K562 (cell line): ENCODE data around the gene HDAC5. TPM values are rescaled to one million over a fixed set of nuclear protein-coding genes. Genes with fewer than 3 reads are reported as not detected.

Experiments used
- ATAC-seq: fragments of 200-7000 bp; cut with Tn5 transposase; 3 replicates; pipeline ENCODE4 v1.9.1; 2020; ENCODE audit warnings: moderate library complexity
- BruUV-seq: library from RNA; stranded (reverse); fragments of 400-500 nt; replicated peaks from 2 replicates; lab custom pipeline; 2021; lab: Mats Ljungman, UMichigan
- CTCF ChIA-PET: fragments of 300-600 bp; formaldehyde crosslinking; extraction: SDS; loops from one replicate; lab custom pipeline; 2021; ENCODE audit warnings: low intra/inter-chr PET ratio; lab: Yijun Ruan, JAX
- POLR2A ChIA-PET: fragments of 300-600, 350-650 bp; sonication (Branson Sonifier 250); formaldehyde crosslinking; extraction: SDS; loops from one replicate; lab custom pipeline; 2021; ENCODE audit warnings: antibody characterized with exemption, inconsistent platforms; lab: Yijun Ruan, JAX
- DNase-seq, 4 experiments: peaks; one replicate each; pipeline versions ENCODE4 v3.0.0 to v3.0.0-alpha.2; 2011 to 2018; ENCODE audit warnings: low spot score in 3 of 4, mixed read lengths in 3 of 4; ENCODE audit errors: extremely low read depth in 1 of 4
- FAIRE-seq: peaks from 2 replicates; lab custom pipeline; 2011; peaks lifted over from hg19 to GRCh38; lab: Jason Lieb, UNC
- H2AFZ ChIP-seq: 2 replicates; pipeline ENCODE4 v1.6.0; 2011; ENCODE audit warnings: low read depth, low read length, control low read depth, inconsistent platforms
- H3K27ac ChIP-seq: fragments of 200-600 bp; 3 replicates; pipeline ENCODE4 v1.8.0; 2011; ENCODE audit warnings: low read depth, mild to moderate bottlenecking, control low read depth, inconsistent platforms, low read length, moderate library complexity, mixed read lengths; ENCODE audit errors: extremely low read depth
- H3K27me3 ChIP-seq, 2 experiments: fragments of 300-600 bp in 1 of 2; 2 replicates in 1 of 2; 3 replicates in 1 of 2; pipeline versions ENCODE4 v1.6.0 to v1.8.0; 2011; ENCODE audit warnings: inconsistent platforms in 2 of 2, low read length in 2 of 2, mild to moderate bottlenecking in 1 of 2, mixed read lengths in 1 of 2, moderate library complexity in 1 of 2; ENCODE audit not compliant: control insufficient read depth in 2 of 2, insufficient read depth in 2 of 2
- H3K36me3 ChIP-seq: fragments of 300-600 bp; 3 replicates; pipeline ENCODE4 v1.8.0; 2011; ENCODE audit warnings: mild to moderate bottlenecking, low read length, inconsistent platforms; ENCODE audit not compliant: control insufficient read depth, insufficient read depth
- H3K4me1 ChIP-seq, 2 experiments: fragments of 200-600 bp in 1 of 2; replicated peaks in 1 of 2; 2 replicates in 1 of 2; 3 replicates in 1 of 2; pipeline versions ENCODE4 v1.5.1 to v1.8.0; 2011; ENCODE audit warnings: inconsistent platforms in 2 of 2, low read length in 2 of 2, mild to moderate bottlenecking in 1 of 2, mixed read lengths in 1 of 2, moderate library complexity in 1 of 2; ENCODE audit not compliant: control insufficient read depth in 2 of 2, insufficient read depth in 2 of 2
- H3K4me2 ChIP-seq: 2 replicates; pipeline ENCODE4 v1.6.1; 2011; ENCODE audit warnings: low read length, control low read depth, inconsistent platforms, mixed read lengths; ENCODE audit not compliant: insufficient read depth
- H3K4me3 ChIP-seq: fragments of 200-600 bp; sonication (generic), shearing (Covaris generic); 2 replicates; pipeline ENCODE4 v1.5.1; 2016; ENCODE audit warnings: control low read depth, inconsistent platforms
- H3K79me2 ChIP-seq: fragments of 200-600 bp; 3 replicates; pipeline ENCODE4 v1.8.0; 2011; ENCODE audit warnings: low read length, inconsistent platforms; ENCODE audit not compliant: control insufficient read depth, insufficient read depth
- H3K9ac ChIP-seq, 2 experiments: 2 replicates each; pipeline versions ENCODE4 v1.6.0 to v1.6.1; 2011; ENCODE audit warnings: low read depth in 2 of 2, low read length in 2 of 2, control low read depth in 1 of 2, inconsistent platforms in 1 of 2, mild to moderate bottlenecking in 1 of 2, mixed read lengths in 1 of 2; ENCODE audit not compliant: insufficient read depth in 1 of 2
- H3K9me1 ChIP-seq: one replicate; pipeline ENCODE4 v1.6.0; 2011; ENCODE audit warnings: inconsistent platforms, mild to moderate bottlenecking, low read length, moderate library complexity; ENCODE audit not compliant: control insufficient read depth, insufficient read depth
- H3K9me3 ChIP-seq: replicated peaks from 2 replicates; pipeline ENCODE4 v1.5.1; 2011; ENCODE audit warnings: low read depth, low read length, inconsistent platforms; ENCODE audit not compliant: control insufficient read depth, insufficient read depth
- H4K20me1 ChIP-seq: replicated peaks from 2 replicates; pipeline ENCODE4 v1.6.1; 2011; ENCODE audit warnings: low read length, inconsistent platforms, mixed read lengths; ENCODE audit not compliant: control insufficient read depth, insufficient read depth
- NFIC ChIP-seq: fragments of 450-650 bp; IDR thresholded peaks from 2 replicates; pipeline ENCODE4 v1.6.1; 2017; ENCODE audit warnings: mild to moderate bottlenecking, inconsistent platforms
- NFIX ChIP-seq: fragments of 250-450 bp; sonication (Bioruptor Pico); IDR thresholded peaks from 2 replicates; pipeline ENCODE4 v1.4.0; 2020; ENCODE audit warnings: low read depth, mild to moderate bottlenecking, moderate library complexity
- PTRF ChIP-seq: fragments of 450-650 bp; IDR thresholded peaks from 2 replicates; pipeline ENCODE4 v1.6.1; 2016; ENCODE audit warnings: mild to moderate bottlenecking, missing genetic modification characterization, missing compliant biosample characterization
- WHSC1 ChIP-seq: IDR thresholded peaks from one replicate; pipeline ENCODE4 v1.6.1; 2012; ENCODE audit warnings: low read length, control low read depth, inconsistent platforms
- WGBS: fragments of 100-300 bp; shearing (Covaris generic); methylation state at CpG from one replicate; pipeline ENCODE4 v1.1.6; 2016; ENCODE audit warnings: low coverage, mixed read lengths; ENCODE audit not compliant: insufficient coverage; ENCODE audit errors: missing lambda C conversion rate; 5-methylcytosine and 5-hydroxymethylcytosine counted together
- in situ Hi-C: fragments of 300-500 bp; cut with MboI; formaldehyde crosslinking; loops from 4 replicates; pipeline ENCODE4 v1.15.0; 2018; ENCODE audit warnings: inconsistent platforms, mixed read lengths
- intact Hi-C: fragments of 100-400 bp; cut with micrococcal nuclease; formaldehyde crosslinking; loops from 2 replicates; pipeline ENCODE4 v1.14.2; 2022
- polyA plus RNA-seq, 8 experiments: library from polyadenylated mRNA; depleted of rRNA in 4 of 8; stranded (reverse) in 5 of 8; unstranded in 3 of 8; fragments of >200 nt; fragmentation: Nextera tagmentation in 2 of 8; fragmentation: Illumina TruSeq in 1 of 8; extraction: Ambion mirVana in 2 of 8; extraction: Trizol in 1 of 8; gene quantifications; 2 replicates each; pipeline versions ENCODE4 v1.2.1 to v1.2.3, GENCODE V29; 2011 to 2014; ENCODE audit warnings: inconsistent platforms in 1 of 8, missing spikeins in 1 of 8
- total RNA-seq, 7 experiments: library from RNA; depleted of rRNA in 6 of 7; stranded (reverse); fragments of >200 nt in 6 of 7; fragmentation: Illumina TruSeq in 2 of 7; extraction: Trizol in 2 of 7; gene quantifications; 2 replicates each; pipeline versions ENCODE4 v1.2.1 to v1.2.3, GENCODE V29; 2011 to 2021; ENCODE audit warnings: low replicate concordance in 1 of 7

HDAC5 gene
- total and polyA plus RNA-seq, 9 of the 15 experiments (the other 6 are each of a cell fraction or from before 2014, with no cell fraction given) = 0.45 to 26.2 (median 16.4) TPM

DNA sequence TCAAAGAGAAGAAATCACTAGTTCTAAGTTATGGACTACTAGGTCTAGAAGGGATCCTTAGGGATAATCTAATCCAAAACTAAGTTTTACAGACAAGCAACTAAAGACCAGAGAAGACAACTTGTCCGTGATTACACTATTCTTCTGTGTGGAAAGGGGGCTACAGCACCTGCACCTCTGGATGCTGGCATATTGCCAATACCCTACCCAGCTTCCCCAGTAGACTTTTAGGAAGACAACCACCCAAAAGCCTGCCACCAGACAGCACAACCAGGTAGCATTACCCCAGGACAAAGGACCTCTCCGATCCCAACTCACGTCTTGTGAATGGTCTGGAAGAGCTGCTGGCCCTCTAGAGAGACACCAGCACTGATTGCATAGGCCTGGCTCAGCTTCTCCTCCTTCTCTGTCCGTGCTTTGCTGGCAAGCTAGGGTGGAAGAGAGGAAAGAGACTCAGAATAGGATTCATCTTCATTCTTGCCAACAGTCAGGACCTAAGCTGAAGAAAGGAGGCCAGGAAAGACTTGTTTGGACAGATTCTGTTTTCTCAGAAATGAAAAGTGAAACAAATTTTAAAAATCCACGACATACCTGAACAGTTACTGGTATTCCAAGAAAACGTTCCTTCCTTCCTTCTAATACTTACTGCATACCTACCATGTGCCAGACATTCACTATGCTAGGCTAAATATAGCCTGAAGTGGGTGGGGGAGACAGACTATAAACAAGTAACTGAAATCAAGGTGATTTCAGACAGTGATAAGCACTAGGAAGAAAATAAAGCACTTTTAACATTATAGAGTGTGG is 83.4 kb downstream of the HDAC5 start:
- no peak for ATAC-seq
- no peak for DNase-seq
- Histone ChIP-seq H3K79me2 (peaks cover 53% of the 10 kb centered on the region), H3K9me1 (no peaks in the 10 kb centered on the region)
- POLR2A ChIA-PET = interaction anchor here (0.6 kb wide), 1 partner anchor 127 kb away, joined by 3 read pairs; no protein-coding TSS in a partner anchor
- TF ChIP-seq NFIC (peak; percentile 88), WHSC1 (no peak), NFIX (CRISPR knock-in tag) (peak; percentile 64), PTRF (tag) (no peak)
- TF ChIP-seq, all 486 proteins: peak for 2
- CTCF ChIA-PET = interaction anchor here (0.5 kb wide), 1 partner anchor 261 kb away, joined by 4 read pairs; the partner anchor contains the start of gene DUSP3
- BruUV-seq = no TSS peak
- WGBS = 84% methylated on average over 6 of the region's 6 CpGs
- in situ Hi-C loops = loop anchor here (5.0 kb wide), 1 partner anchor 98 kb away; the partner anchor contains the start of gene PPY
- no peak overlapping the region for H3K4me3 ChIP-seq
- H3K9ac ChIP-seq = no peak overlapping the region
- H3K27ac ChIP-seq = no peak overlapping the region
- H4K20me1 ChIP-seq = peaks cover 20% of the 10 kb centered on the region
- no peak overlapping the region for H2AFZ ChIP-seq
- 0 out of 5 replicates have a peak, but pooled peaks cover 0 to 2% of the 10 kb centered on the region in 2 experiments for H3K4me1 ChIP-seq
- no peak for FAIRE-seq
- no peaks in the 10 kb centered on the region for H3K27me3 ChIP-seq
- intact Hi-C loops = no loop called here
- no peaks in the 10 kb centered on the region for H3K9me3 ChIP-seq
- no peak overlapping the region for H3K4me2 ChIP-seq
- H3K36me3 ChIP-seq = peaks cover 73% of the 10 kb centered on the region
